PFSK-1 (cell line): Measurements from ENCODE around the gene FAR2.

Experiments
- FOXP2 ChIP-seq: optimal IDR thresholded peaks from 2 replicates; pipeline ENCODE3; 2011; ENCODE audit warnings: borderline replicate concordance, control low read depth, inconsistent platforms; ENCODE audit not compliant: insufficient read depth; ENCODE audit errors: extremely low read length, extremely low read depth
- POLR2AphosphoS5 ChIP-seq: IDR thresholded peaks from 2 replicates; pipeline ENCODE4 v1.6.1; 2012; ENCODE audit warnings: low read depth, mild to moderate bottlenecking, control low read depth, low read length, moderate library complexity
- REST ChIP-seq, 2 experiments: IDR thresholded peaks; 2 replicates each; pipeline versions ENCODE4 v1.6.1 to v1.8.0; 2011 to 2012; ENCODE audit warnings: low read depth in 2 of 2, low read length in 2 of 2, control low read depth in 1 of 2, inconsistent platforms in 1 of 2, mild to moderate bottlenecking in 1 of 2, moderate library complexity in 1 of 2; ENCODE audit not compliant: insufficient read depth in 1 of 2
- SIN3A ChIP-seq: IDR thresholded peaks from 2 replicates; pipeline ENCODE4 v1.6.1; 2012; ENCODE audit warnings: mild to moderate bottlenecking, low read length, moderate library complexity, borderline replicate concordance; ENCODE audit not compliant: insufficient read depth
- TAF1 ChIP-seq: IDR thresholded peaks from 2 replicates; pipeline ENCODE4 v1.6.1; 2012; ENCODE audit warnings: low read length, control low read depth, borderline replicate concordance; ENCODE audit not compliant: insufficient read depth

The FAR2 gene

GRCh38 chr12:29155079-29155478 lies 6.0 kb downstream of the FAR2 start:
- no peak for TF ChIP-seq TAF1
- TF ChIP-seq REST (IDR thresholded peaks at IDR 0.05; ENCODE audit: insufficient read depth in 1 of 2, low read depth in 2 of 2, low read length in 2 of 2): no peak
- no peak for TF ChIP-seq SIN3A

- TF ChIP-seq REST (IDR thresholded peaks at IDR 0.05; ENCODE audit: insufficient read depth in 1 of 2, low read depth in 2 of 2, low read length in 2 of 2): no peak
- no peak for TF ChIP-seq TAF1
- no peak for TF ChIP-seq FOXP2
- no peak for TF ChIP-seq SIN3A
- no peak for TF ChIP-seq POLR2AphosphoS5
Measured at GRCh38 chr12:29157486-29157946, 8.4 kb downstream of the FAR2 start.

- no peak for TF ChIP-seq REST (IDR thresholded peaks at IDR 0.05; ENCODE audit: insufficient read depth in 1 of 2, low read depth in 2 of 2, low read length in 2 of 2)
- TF ChIP-seq FOXP2: no peak
- TF ChIP-seq TAF1: no peak
- TF ChIP-seq POLR2AphosphoS5: no peak
- no peak for TF ChIP-seq SIN3A
Measured at GRCh38 chr12:29158115-29158763, 9.2 kb downstream of the FAR2 start.

GRCh38 chr12:29159661-29160060 lies 10.6 kb downstream of the FAR2 start:
- TF ChIP-seq SIN3A (no peak), REST (IDR thresholded peaks at IDR 0.05; ENCODE audit: insufficient read depth in 1 of 2, low read depth in 2 of 2, low read length in 2 of 2) (no peak), FOXP2 (no peak), TAF1 (no peak), POLR2AphosphoS5 (no peak)

- TF ChIP-seq SIN3A (no peak), REST (IDR thresholded peaks at IDR 0.05; ENCODE audit: insufficient read depth in 1 of 2, low read depth in 2 of 2, low read length in 2 of 2) (no peak), TAF1 (no peak), POLR2AphosphoS5 (no peak), FOXP2 (no peak)
Measured at GRCh38 chr12:29160230-29160629, 11.2 kb downstream of the FAR2 start.
